GM12874 (cell line): ENCODE data around the gene ELANE.

Experiments used
- CTCF ChIP-seq: IDR thresholded peaks from 2 replicates; pipeline ENCODE4 v1.5.1; 2011; ENCODE audit warnings: low read depth, mild to moderate bottlenecking, control low read depth, low read length, moderate library complexity; ENCODE audit not compliant: insufficient read depth

The ELANE gene

GRCh38 chr19:827314-827709, 24.8 kb upstream of the ELANE start:
- TF ChIP-seq CTCF = no peak

GRCh38 chr19:827710-828321, 24.3 kb upstream of the ELANE start, which contains the start of gene AZU1:
TSS of gene AZU1 (plus strand) at chr19:827837. CDS start at chr19:827847, 10 bp downstream.
- TF ChIP-seq CTCF = no peak

GRCh38 chr19:829129-829758, 22.9 kb upstream of the ELANE start:
- TF ChIP-seq CTCF = no peak

GRCh38 chr19:831407-832369, 20.4 kb upstream of the ELANE start:
- no peak for TF ChIP-seq CTCF

- no peak for TF ChIP-seq CTCF
Observed at GRCh38 chr19:834216-834615, 17.9 kb upstream of the ELANE start.

- TF ChIP-seq CTCF = no peak
Observed at GRCh38 chr19:835210-835810, 16.8 kb upstream of the ELANE start.
